Naive B cell (primary cell): ENCODE results near the gene SELENOK. TPM values are rescaled to one million over a fixed set of nuclear protein-coding genes. Genes with fewer than 3 reads are reported as not detected.

Experiments
- ATAC-seq, 2 donors: fragments of 150-1000 bp; cut with Tn5 transposase; 2 replicates each; pipeline ENCODE4 v1.10.0; 2021; ENCODE audit warnings: low read depth in 2 of 2, mild to moderate bottlenecking in 2 of 2, moderate library complexity in 2 of 2
- DNase-seq: peaks from one replicate; pipeline ENCODE4 v3.0.0; 2022
- H3K27ac Mint-ChIP-seq, 6 donors: one replicate each; pipeline ENCODE4 v1.8.0; 2020 to 2022; ENCODE audit warnings: mild to moderate bottlenecking in 6 of 6, mixed read lengths in 6 of 6, moderate library complexity in 5 of 6, inconsistent platforms in 2 of 6
- H3K27me3 Mint-ChIP-seq, 3 donors: one replicate each; pipeline ENCODE4 v1.8.0; 2021 to 2022; ENCODE audit warnings: mixed read lengths in 3 of 3, mild to moderate bottlenecking in 1 of 3
- H3K36me3 Mint-ChIP-seq, 2 donors: one replicate each; pipeline ENCODE4 v1.8.0; 2020 to 2022; ENCODE audit warnings: mixed read lengths in 2 of 2, inconsistent platforms in 1 of 2, mild to moderate bottlenecking in 1 of 2
- H3K4me1 Mint-ChIP-seq, 3 donors: one replicate each; pipeline ENCODE4 v1.8.0; 2020 to 2022; ENCODE audit warnings: mixed read lengths in 3 of 3, inconsistent platforms in 1 of 3, mild to moderate bottlenecking in 1 of 3, moderate library complexity in 1 of 3
- H3K4me3 Mint-ChIP-seq, 8 donors: one replicate each; pipeline ENCODE4 v1.8.0; 2020 to 2022; ENCODE audit warnings: mild to moderate bottlenecking in 8 of 8, mixed read lengths in 8 of 8, moderate library complexity in 8 of 8, inconsistent platforms in 2 of 8
- H3K9me3 Mint-ChIP-seq, 7 donors: one replicate each; pipeline ENCODE4 v1.8.0; 2020 to 2022; ENCODE audit warnings: mixed read lengths in 7 of 7, mild to moderate bottlenecking in 5 of 7, inconsistent platforms in 2 of 7, moderate library complexity in 1 of 7
- polyA plus RNA-seq, 6 donors: library from polyadenylated mRNA; unstranded; fragments of 300-500 nt; fragmentation: Illumina TruSeq; gene quantifications; one replicate each; pipeline ENCODE4 v1.2.3, GENCODE V29; 2021; ENCODE audit warnings: low read depth in 6 of 6

SELENOK gene
- polyA plus RNA-seq, 6 donors from 2014 or later: 104 to 137 (median 121) TPM

GRCh38 chr3:53844262-53845102 lies 47.2 kb downstream of the SELENOK start:
- peak overlapping the region in 6 of 8 donors; percentile 49 to 86 (median 66) for H3K4me3 Mint-ChIP-seq
- H3K9me3 Mint-ChIP-seq: no peaks in the 10 kb centered on the region
- ATAC-seq: no peak
- H3K27me3 Mint-ChIP-seq: peaks cover 44 to 78% (median 56%) of the 10 kb centered on the region in 3 donors
- DNase-seq: no peak
- H3K36me3 Mint-ChIP-seq: no peaks in the 10 kb centered on the region
- H3K4me1 Mint-ChIP-seq: peaks cover 10 to 23% (median 16%) of the 10 kb centered on the region in 3 donors
- H3K27ac Mint-ChIP-seq: peak overlapping the region in 2 of 6 donors; percentile 52 to 85

- H3K27ac Mint-ChIP-seq: peak overlapping the region in 2 of 6 donors; percentile 54 to 85
Measured at GRCh38 chr3:53843195-53844177, 48.2 kb downstream of the SELENOK start.

GRCh38 chr3:53842436-53843194 lies 49.0 kb downstream of the SELENOK start:
- peak overlapping the region in 1 of 8 donors; percentile 32 for H3K4me3 Mint-ChIP-seq
- no peaks in the 10 kb centered on the region for H3K9me3 Mint-ChIP-seq
- H3K4me1 Mint-ChIP-seq: peaks cover 5 to 23% (median 16%) of the 10 kb centered on the region in 3 donors
- ATAC-seq: no peak
- DNase-seq: no peak
- H3K27me3 Mint-ChIP-seq: peaks cover 45 to 74% (median 53%) of the 10 kb centered on the region in 3 donors
- H3K36me3 Mint-ChIP-seq: no peaks in the 10 kb centered on the region
- H3K27ac Mint-ChIP-seq: no peak overlapping the region

More at GRCh38 chr3:53843195-53844177, 48.2 kb downstream of the SELENOK start:
- H3K27me3 Mint-ChIP-seq: peaks cover 46 to 77% (median 53%) of the 10 kb centered on the region in 3 donors
- peak overlapping the region in 4 of 8 donors; percentile 25 to 67 (median 58) for H3K4me3 Mint-ChIP-seq
- H3K4me1 Mint-ChIP-seq: peaks cover 5 to 23% (median 16%) of the 10 kb centered on the region in 3 donors
- ATAC-seq (peak in 1 of 2 donors; percentile 35), DNase-seq (no peak)
- no peaks in the 10 kb centered on the region for H3K36me3 Mint-ChIP-seq
- H3K9me3 Mint-ChIP-seq: no peaks in the 10 kb centered on the region

DNA sequence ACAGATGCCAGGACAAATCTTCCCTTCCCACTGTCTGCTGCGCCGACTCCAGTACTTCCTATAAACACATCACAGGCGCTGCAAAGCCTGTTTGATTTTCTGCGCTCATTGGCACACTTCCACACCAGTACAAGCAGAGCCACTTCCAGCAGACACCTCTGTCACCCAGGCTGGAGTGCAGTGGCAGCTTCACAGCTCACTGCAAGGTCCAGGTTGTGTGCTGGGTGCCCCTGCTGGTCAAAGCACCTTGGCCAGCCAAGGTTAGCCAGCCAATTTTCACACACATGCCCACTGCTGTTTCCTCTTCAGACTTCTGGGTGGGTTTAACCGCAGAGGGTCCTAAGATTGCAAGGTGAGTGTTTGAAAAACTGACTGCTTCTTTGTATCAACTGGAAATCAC lies 50.4 kb downstream of the SELENOK start:
- no peaks in the 10 kb centered on the region for H3K9me3 Mint-ChIP-seq
- ATAC-seq (no peak), DNase-seq (no peak)
- H3K27me3 Mint-ChIP-seq: peaks cover 38 to 65% (median 49%) of the 10 kb centered on the region in 3 donors
- peaks cover 5 to 23% (median 16%) of the 10 kb centered on the region in 3 donors for H3K4me1 Mint-ChIP-seq
- H3K27ac Mint-ChIP-seq: no peak overlapping the region
- H3K36me3 Mint-ChIP-seq: no peaks in the 10 kb centered on the region
- no peak overlapping the region for H3K4me3 Mint-ChIP-seq

DNA sequence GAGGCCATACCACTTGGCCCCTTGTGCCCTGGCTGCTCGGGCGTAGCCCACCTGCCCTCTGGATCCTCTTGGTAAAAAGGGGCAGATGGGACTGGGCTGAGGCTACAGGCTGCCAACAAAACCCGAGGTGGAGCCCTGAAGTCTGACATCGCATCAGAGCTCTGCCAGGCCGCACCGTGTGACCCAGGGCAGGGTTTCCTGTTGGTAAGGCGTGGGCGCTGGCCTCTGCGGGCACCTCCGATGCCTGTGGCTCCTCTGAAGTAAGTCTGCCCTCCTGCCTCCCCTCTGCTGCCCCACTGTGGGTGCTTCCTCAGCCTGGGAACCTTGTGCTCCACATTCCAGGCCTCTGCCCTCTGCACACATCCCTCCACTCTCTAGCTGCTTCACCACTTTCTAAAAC lies 54.3 kb downstream of the SELENOK start:
- H3K4me3 Mint-ChIP-seq: no peak overlapping the region

DNA sequence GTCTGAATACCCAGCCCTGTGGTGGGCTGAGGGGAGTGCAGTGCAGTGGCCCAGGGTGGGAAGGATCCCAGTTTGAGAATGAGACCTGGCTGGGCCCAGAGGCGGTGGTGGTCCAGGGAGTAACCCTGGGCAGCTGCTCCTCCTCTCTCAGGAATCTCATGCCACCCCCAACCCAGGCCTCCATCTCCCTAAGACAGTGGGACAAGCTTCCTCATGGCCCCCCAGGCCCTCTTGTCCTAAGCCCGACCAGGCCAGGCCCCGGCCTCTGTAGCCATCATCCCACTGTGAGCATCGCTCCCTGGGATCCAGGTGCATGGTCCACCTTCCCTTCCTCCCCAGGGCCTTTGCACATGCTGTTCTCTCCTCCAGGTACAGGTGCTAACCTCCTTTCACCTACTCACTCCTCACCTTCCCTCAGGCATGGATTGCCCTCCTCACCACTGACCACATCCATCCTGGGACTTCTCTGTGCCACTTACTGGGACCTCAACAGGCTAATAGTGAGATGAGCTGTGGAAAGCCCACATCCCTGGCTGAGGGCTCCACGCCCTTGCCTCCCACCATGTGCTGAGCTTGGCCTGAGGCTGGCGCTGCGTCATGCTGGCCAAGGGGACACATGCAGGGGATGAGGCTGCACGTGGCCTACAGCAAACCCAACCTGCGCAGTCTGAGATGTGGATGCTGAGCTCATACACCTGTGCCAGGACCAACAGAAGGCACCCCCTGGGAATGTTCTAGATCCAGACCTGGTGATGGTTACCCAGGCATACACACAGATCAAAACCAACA lies 55.4 kb downstream of the SELENOK start:
- no peak overlapping the region for H3K27ac Mint-ChIP-seq
- no peak for ATAC-seq

More for the DNA sequence above, 54.3 kb downstream of the SELENOK start:
- Mint-ChIP-seq H3K36me3 (no peaks in the 10 kb centered on the region), H3K27me3 (peaks cover 17 to 32% (median 23%) of the 10 kb centered on the region in 3 donors), H3K27ac (no peak overlapping the region), H3K9me3 (no peaks in the 10 kb centered on the region), H3K4me1 (no peaks in the 10 kb centered on the region)
- ATAC-seq (no peak), DNase-seq (no peak)

GRCh38 chr3:53835257-53835656 lies 56.4 kb downstream of the SELENOK start:
- Mint-ChIP-seq H3K27me3 (peaks cover 14 to 22% (median 20%) of the 10 kb centered on the region in 3 donors), H3K4me1 (no peaks in the 10 kb centered on the region), H3K27ac (no peak overlapping the region), H3K36me3 (no peaks in the 10 kb centered on the region), H3K9me3 (no peaks in the 10 kb centered on the region), H3K4me3 (no peak overlapping the region)
- ATAC-seq (no peak), DNase-seq (no peak)

More for the DNA sequence above, 55.4 kb downstream of the SELENOK start:
- Mint-ChIP-seq H3K4me3 (no peak overlapping the region), H3K9me3 (no peaks in the 10 kb centered on the region), H3K27me3 (peaks cover 14 to 28% (median 20%) of the 10 kb centered on the region in 3 donors), H3K4me1 (no peaks in the 10 kb centered on the region), H3K36me3 (no peaks in the 10 kb centered on the region)
- no peak for DNase-seq

DNA sequence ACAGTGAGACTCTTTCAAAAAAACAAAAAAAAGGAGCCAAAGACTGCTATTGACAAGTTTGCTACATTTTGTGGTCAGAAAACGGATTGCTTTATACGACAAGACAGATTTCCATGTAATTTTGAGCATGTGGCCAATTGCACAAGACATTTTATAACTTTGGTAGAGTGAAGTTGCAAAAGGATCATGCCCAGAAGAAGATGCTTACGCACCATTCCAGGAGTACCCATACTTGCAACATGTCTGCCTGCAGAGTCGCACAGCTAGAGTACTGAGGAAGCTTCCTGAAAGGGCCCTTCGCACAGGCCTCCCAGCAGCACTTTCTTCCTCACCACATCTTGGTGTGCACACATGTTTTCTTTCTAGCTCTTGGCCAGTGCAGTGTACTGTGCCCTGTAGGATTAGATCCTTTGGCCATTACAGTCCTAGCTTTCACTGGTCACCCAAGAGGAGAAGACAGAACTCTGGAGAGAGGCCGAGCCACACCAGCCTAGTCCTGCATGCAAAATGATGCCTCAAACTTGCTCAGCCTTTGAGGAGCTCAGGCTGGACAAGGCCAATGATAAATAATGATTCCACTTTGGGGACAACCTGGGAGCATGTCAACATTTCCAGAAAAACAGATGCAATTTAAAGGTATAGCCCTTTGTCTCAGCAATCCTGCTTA lies 57.1 kb downstream of the SELENOK start:
- Mint-ChIP-seq H3K9me3 (no peaks in the 10 kb centered on the region), H3K27ac (no peak overlapping the region)

More for the DNA sequence above, 57.1 kb downstream of the SELENOK start:
- H3K4me1 Mint-ChIP-seq: no peaks in the 10 kb centered on the region
- ATAC-seq (no peak), DNase-seq (no peak)
- H3K36me3 Mint-ChIP-seq: no peaks in the 10 kb centered on the region
- H3K27me3 Mint-ChIP-seq: peaks cover 9 to 20% (median 17%) of the 10 kb centered on the region in 3 donors
- H3K4me3 Mint-ChIP-seq: no peak overlapping the region

Other genes starting within 250 kb of the SELENOK start
- gene CHDH, start 45.4 kb downstream of the SELENOK start, polyA plus RNA-seq: under 1 TPM in 2 of 6 donors, not detected in 4; 0.03 to 0.07 TPM
- gene IL17RB, start 45.3 kb downstream of the SELENOK start, polyA plus RNA-seq: under 1 TPM in 5 of 6 donors, not detected in 1; 0.27 to 0.81 (median 0.45) TPM
- 10 to 100 TPM in 5 of 6 donors, 1 to 10 TPM in 1; 8.3 to 26.6 (median 15.4) TPM for gene ACTR8, start 9.7 kb downstream of the SELENOK start, polyA plus RNA-seq
- not detected for gene CACNA2D3, start 230.7 kb upstream of the SELENOK start, polyA plus RNA-seq